ENCODE measurements around the gene RNLS.

The RNLS gene

GRCh38 chr10:88537322-88537721 lies 45.8 kb downstream of the RNLS start:
- no peak for TF ChIP-seq ISL1 (CRISPR knock-in tag; IDR thresholded peaks at IDR 0.05)
- no peak for TF ChIP-seq SNAI2 (CRISPR knock-in tag; IDR thresholded peaks at IDR 0.05)
- TF ChIP-seq TCF4 (CRISPR knock-in tag; IDR thresholded peaks at IDR 0.05; ENCODE audit: borderline replicate concordance): no peak
- no peak for TF ChIP-seq ZNF565 (CRISPR knock-in tag; conservative IDR thresholded peaks at IDR 0.05; ENCODE audit: low read depth)
- TF ChIP-seq ZNF8 (CRISPR knock-in tag; IDR thresholded peaks at IDR 0.05): no peak
- no peak for TF ChIP-seq ESRRG (CRISPR knock-in tag; IDR thresholded peaks at IDR 0.05)
- TF ChIP-seq BACH2 (CRISPR knock-in tag; IDR thresholded peaks at IDR 0.05; ENCODE audit: borderline replicate concordance): no peak
- no peak for TF ChIP-seq ZFP30 (CRISPR knock-in tag; IDR thresholded peaks at IDR 0.05)
- no peak for TF ChIP-seq PPARA (CRISPR knock-in tag; IDR thresholded peaks at IDR 0.05; ENCODE audit: borderline replicate concordance)
- TF ChIP-seq TOX (CRISPR knock-in tag; IDR thresholded peaks at IDR 0.05; ENCODE audit: borderline replicate concordance): no peak
- ATAC-seq: no peak

- ATAC-seq: no peak
Observed at GRCh38 chr10:88536437-88536836, 46.7 kb downstream of the RNLS start.

GRCh38 chr10:88534072-88534665 lies 48.9 kb downstream of the RNLS start:
- no peak for TF ChIP-seq ZNF8 (CRISPR knock-in tag; IDR thresholded peaks at IDR 0.05)
- no peak for TF ChIP-seq CSRNP3 (CRISPR knock-in tag; IDR thresholded peaks at IDR 0.05)
- no peak for TF ChIP-seq ISL1 (CRISPR knock-in tag; IDR thresholded peaks at IDR 0.05)
- TF ChIP-seq ESRRG (CRISPR knock-in tag; IDR thresholded peaks at IDR 0.05): no peak
- TF ChIP-seq BACH2 (CRISPR knock-in tag; IDR thresholded peaks at IDR 0.05; ENCODE audit: borderline replicate concordance): no peak
- TF ChIP-seq TCF4 (CRISPR knock-in tag; IDR thresholded peaks at IDR 0.05; ENCODE audit: borderline replicate concordance): no peak
- TF ChIP-seq ZC3H10 (CRISPR knock-in tag; IDR thresholded peaks at IDR 0.05): no peak
- no peak for ATAC-seq

More at GRCh38 chr10:88536437-88536836, 46.7 kb downstream of the RNLS start:
- no peak for TF ChIP-seq POU6F1 (CRISPR knock-in tag; IDR thresholded peaks at IDR 0.05; ENCODE audit: borderline replicate concordance, low read depth)
- TF ChIP-seq ESRRG (CRISPR knock-in tag; IDR thresholded peaks at IDR 0.05): no peak
- TF ChIP-seq ZFP30 (CRISPR knock-in tag; IDR thresholded peaks at IDR 0.05): no peak
- no peak for TF ChIP-seq PATZ1 (CRISPR knock-in tag; IDR thresholded peaks at IDR 0.05; ENCODE audit: borderline replicate concordance)
- no peak for TF ChIP-seq OSR1 (CRISPR knock-in tag; IDR thresholded peaks at IDR 0.05)
- no peak for TF ChIP-seq CSDC2 (CRISPR knock-in tag; IDR thresholded peaks at IDR 0.05)
- TF ChIP-seq BACH2 (CRISPR knock-in tag; IDR thresholded peaks at IDR 0.05; ENCODE audit: borderline replicate concordance): no peak
- no peak for TF ChIP-seq TSHZ2 (CRISPR knock-in tag; IDR thresholded peaks at IDR 0.05)
- TF ChIP-seq GLIS3 (CRISPR knock-in tag; IDR thresholded peaks at IDR 0.05): no peak
- TF ChIP-seq RARB (CRISPR knock-in tag; IDR thresholded peaks at IDR 0.05): no peak
- no peak for TF ChIP-seq ZFP3 (CRISPR knock-in tag; IDR thresholded peaks at IDR 0.05)
- TF ChIP-seq SNAI2 (CRISPR knock-in tag; IDR thresholded peaks at IDR 0.05): no peak
- no peak for TF ChIP-seq TOX (CRISPR knock-in tag; IDR thresholded peaks at IDR 0.05; ENCODE audit: borderline replicate concordance)
- no peak for TF ChIP-seq ARNTL (CRISPR knock-in tag; IDR thresholded peaks at IDR 0.05; ENCODE audit: borderline replicate concordance, low read depth)
- TF ChIP-seq TCF4 (CRISPR knock-in tag; IDR thresholded peaks at IDR 0.05; ENCODE audit: borderline replicate concordance): no peak
- TF ChIP-seq ZNF565 (CRISPR knock-in tag; conservative IDR thresholded peaks at IDR 0.05; ENCODE audit: low read depth): no peak

All from SK-N-SH treated with all-trans-retinoic acid at 6 μM for 48 hours (cell line).